Psoas muscle (tissue), 8 donors: ENCODE measurements around the gene REEP1. TPM values are rescaled to one million over a fixed set of nuclear protein-coding genes. Genes with fewer than 3 reads are reported as not detected.

ENCODE experiments used
- ATAC-seq, 4 donors: fragments of 200-7000 bp; cut with Tn5 transposase; one replicate each; pipeline ENCODE4 v1.9.1; 2020; ENCODE audit warnings: moderate library complexity in 3 of 4, mild to moderate bottlenecking in 2 of 4
- DNase-seq, 2 donors: peaks; one replicate each; pipeline ENCODE4 v3.0.0-alpha.2; 2020
- H3K27ac ChIP-seq: fragments of 200-600 bp; one replicate; pipeline ENCODE4 v1.8.0; 2022
- H3K27me3 ChIP-seq, 3 donors: fragments of 200-600 bp in 1 of 3; one replicate each; pipeline versions ENCODE4 v1.6.1 to v1.8.0; 2013 to 2022; ENCODE audit warnings: low read length in 2 of 3, mild to moderate bottlenecking in 2 of 3, moderate library complexity in 1 of 3; ENCODE audit not compliant: insufficient read depth in 3 of 3
- H3K36me3 ChIP-seq, 2 donors: fragments of 200-600 bp in 1 of 2; one replicate each; pipeline versions ENCODE4 v1.6.1 to v1.8.0; 2013 to 2022; ENCODE audit warnings: low read depth in 1 of 2, mild to moderate bottlenecking in 1 of 2, moderate library complexity in 1 of 2; ENCODE audit not compliant: insufficient read depth in 1 of 2
- H3K4me1 ChIP-seq: fragments of 200-600 bp; one replicate; pipeline ENCODE4 v1.8.0; 2022
- H3K4me3 ChIP-seq: fragments of 200-600 bp; one replicate; pipeline ENCODE4 v1.8.0; 2022; ENCODE audit warnings: mild to moderate bottlenecking
- H3K9me3 ChIP-seq: fragments of 200-600 bp; one replicate; pipeline ENCODE4 v1.8.0; 2022
- CTCF ChIP-seq: fragments of 200-600 bp; IDR thresholded peaks from one replicate; pipeline ENCODE4 v1.8.0; 2022; ENCODE audit warnings: antibody characterized with exemption
- WGBS, 3 donors: extraction: QIAGEN DNeasy Blood & Tissue Kit; methylation state at CpG; one replicate each; pipeline versions ENCODE4 v1.1.6 to v1.1.7; 2013; 5-methylcytosine and 5-hydroxymethylcytosine counted together
- intact Hi-C, 2 donors: fragments of 100-400 bp; cut with DNase I; formaldehyde crosslinking; loops; one replicate each; pipeline versions ENCODE4 v1.11.0 to v1.14.2; 2022
- polyA plus RNA-seq, 3 donors: library from polyadenylated mRNA; stranded (reverse); fragments of 200-250 nt; gene quantifications; one replicate each; pipeline ENCODE4 v1.2.3, GENCODE V29; 2013
- total RNA-seq, 4 donors: library from RNA; stranded (reverse); fragmentation: NEBNext Ultra II Directional in 2 of 4; extraction: Animal tissue kit (Norgen Biotek cat#: 25700) in 2 of 4; gene quantifications; one replicate each; pipeline versions ENCODE4 v1.2.1 to v1.2.4, GENCODE V29; 2021 to 2023
- donor health status: healthy with polysubstance abuse.
- donor health status: DM: no; HTN: no; CAD: no; lungs with moderate emphysema.
- donor health status: Bipolar disorder and iron deficiency.
- donor health status: healthy.
- donor health status: DM: yes; HTN: yes; CAD: no.
- donor health status: DM: no; HTN: no; CAD: no.
- donor health status: DM: no; HTN: no; CAD: no.
- donor health status: DM: yes; HTN: yes; CAD: no.

The REEP1 gene
- total and polyA plus RNA-seq, 7 donors = 1.2 to 16.1 (median 7.9) TPM

GRCh38 chr2:86172610-86173009 lies 164.8 kb downstream of the REEP1 start:
- H3K9me3 ChIP-seq = no peaks in the 10 kb centered on the region
- H3K4me3 ChIP-seq = no peak overlapping the region
- no peaks in the 10 kb centered on the region for H3K27me3 ChIP-seq
- no peak for TF ChIP-seq CTCF
- DNase-seq (no peak), ATAC-seq (no peak)
- H3K4me1 ChIP-seq = peaks cover 21% of the 10 kb centered on the region
- intact Hi-C loops = no loop called here
- 87 to 95% (median 93%) methylated on average over 2 of the region's 2 CpGs for WGBS, 3 donors
- H3K36me3 ChIP-seq = peaks cover 4 to 86% of the 10 kb centered on the region in 2 donors
- no peak overlapping the region for H3K27ac ChIP-seq

- Histone ChIP-seq H3K4me3 (no peak overlapping the region), H3K4me1 (peaks cover 13% of the 10 kb centered on the region), H3K27me3 (no peaks in the 10 kb centered on the region), H3K9me3 (no peaks in the 10 kb centered on the region), H3K36me3 (peaks cover 5 to 86% of the 10 kb centered on the region in 2 donors), H3K27ac (no peak overlapping the region)
- 59 to 78% (median 65%) methylated on average over 3 of the region's 3 CpGs for WGBS, 3 donors
- TF ChIP-seq CTCF = no peak
- intact Hi-C loops = no loop called here
- DNase-seq (no peak), ATAC-seq (no peak)
Measured at GRCh38 chr2:86171295-86171694, 166.1 kb downstream of the REEP1 start.

DNA sequence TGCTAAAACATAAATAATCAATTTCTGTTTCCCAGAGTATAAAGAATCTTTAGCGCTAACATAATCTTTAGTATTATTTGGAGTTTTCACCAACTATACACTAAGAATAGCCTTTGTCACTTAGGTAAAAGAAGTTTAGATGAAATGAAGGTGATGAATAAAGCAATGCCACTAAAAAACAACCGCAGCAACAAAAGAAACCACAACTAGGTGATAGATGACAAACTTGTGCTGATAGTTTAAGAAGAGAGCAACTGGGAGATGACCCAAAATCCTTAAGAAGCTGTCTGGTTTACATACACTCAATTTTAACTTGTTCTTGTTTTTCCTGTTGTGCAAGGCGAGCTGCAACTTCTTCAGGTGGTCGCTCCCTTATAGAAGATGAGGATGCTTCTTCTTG lies 167.0 kb downstream of the REEP1 start:
- H3K9me3 ChIP-seq = no peaks in the 10 kb centered on the region
- H3K27ac ChIP-seq = no peak overlapping the region
- no peaks in the 10 kb centered on the region for H3K27me3 ChIP-seq
- H3K36me3 ChIP-seq = peaks cover 9 to 86% of the 10 kb centered on the region in 2 donors
- no peak for ATAC-seq
- TF ChIP-seq CTCF = no peak
- intact Hi-C loops = no loop called here
- H3K4me1 ChIP-seq = peaks cover 6% of the 10 kb centered on the region
- DNase-seq = no peak
- H3K4me3 ChIP-seq = no peak overlapping the region
- 97 to 100% (median 98%) methylated on average over 4 of the region's 4 CpGs for WGBS, 3 donors

Other genes starting within 250 kb of the REEP1 start
- 10 to 100 TPM; 27.0 to 41.6 (median 36.8) TPM for gene POLR1A, start 231.7 kb downstream of the REEP1 start, total RNA-seq
- gene POLR1A, start 231.7 kb downstream of the REEP1 start, polyA plus RNA-seq = 10 to 100 TPM in 2 of 3 donors, 1 to 10 TPM in 1; 6.1 to 15.1 (median 11.9) TPM
- gene PTCD3, start 231.4 kb downstream of the REEP1 start, total RNA-seq = 100 to 1,000 TPM in 3 of 4 donors, 10 to 100 TPM in 1; 92.5 to 148 (median 113) TPM
- gene PTCD3, start 231.4 kb downstream of the REEP1 start, polyA plus RNA-seq = 10 to 100 TPM; 32.8 to 56.3 (median 42.9) TPM
- gene IMMT, start 142.2 kb downstream of the REEP1 start, total RNA-seq = 100 to 1,000 TPM; 141 to 272 (median 167) TPM
- gene IMMT, start 142.2 kb downstream of the REEP1 start, polyA plus RNA-seq = 100 to 1,000 TPM; 132 to 185 (median 148) TPM
- gene MRPL35, start 138.2 kb downstream of the REEP1 start, total RNA-seq = 10 to 100 TPM; 39.7 to 67.4 (median 47.9) TPM
- gene MRPL35, start 138.2 kb downstream of the REEP1 start, polyA plus RNA-seq = 10 to 100 TPM; 46.3 to 94.7 (median 65.8) TPM
- 10 to 100 TPM; 20.2 to 34.7 (median 27.4) TPM for gene KDM3A, start 103.7 kb upstream of the REEP1 start, total RNA-seq
- gene KDM3A, start 103.7 kb upstream of the REEP1 start, polyA plus RNA-seq = 10 to 100 TPM; 12.2 to 24.4 (median 15.0) TPM
- gene CHMP3, start 225.8 kb upstream of the REEP1 start, total RNA-seq = 100 to 1,000 TPM in 2 of 4 donors, 10 to 100 TPM in 2; 84.9 to 133 (median 102) TPM
- gene CHMP3, start 225.8 kb upstream of the REEP1 start, polyA plus RNA-seq = 10 to 100 TPM; 63.5 to 99.8 (median 76.8) TPM